WTC11 (cell line): ENCODE measurements around the gene TRIP13.

ENCODE experiments used
- ATF3 ChIP-seq: sonication (generic); formaldehyde crosslinking; conservative IDR thresholded peaks from 2 replicates; pipeline ENCODE4 v1.8.1; 2022; ENCODE audit warnings: mild to moderate bottlenecking, missing genetic modification reagents
- CTCF ChIP-seq: fragments of 200-600 bp; IDR thresholded peaks from 2 replicates; pipeline ENCODE4 v1.8.0; 2022; ENCODE audit warnings: antibody characterized with exemption
- NFE2L1 ChIP-seq: sonication (generic); formaldehyde crosslinking; IDR thresholded peaks from 2 replicates; pipeline ENCODE4 v1.8.1; 2023; ENCODE audit warnings: missing genetic modification reagents
- NFYB ChIP-seq: sonication (generic); formaldehyde crosslinking; conservative IDR thresholded peaks from 2 replicates; pipeline ENCODE4 v1.8.0; 2022; ENCODE audit warnings: low read depth, missing genetic modification reagents
- USF2 ChIP-seq: sonication (generic); formaldehyde crosslinking; IDR thresholded peaks from 2 replicates; pipeline ENCODE4 v1.8.1; 2023; ENCODE audit warnings: mild to moderate bottlenecking, missing genetic modification reagents, moderate library complexity
- ZBTB21 ChIP-seq: sonication (generic); formaldehyde crosslinking; IDR thresholded peaks from 2 replicates; pipeline ENCODE4 v1.8.1; 2023; ENCODE audit warnings: mild to moderate bottlenecking, missing genetic modification reagents, borderline replicate concordance

GRCh38 chr5:922436-923280 lies 30.0 kb downstream of the TRIP13 start:
- no peak for TF ChIP-seq ATF3 (CRISPR knock-in tag)
- no peak for TF ChIP-seq NFYB (CRISPR knock-in tag)
- no peak for TF ChIP-seq USF2 (CRISPR knock-in tag)
- no peak for TF ChIP-seq CTCF
- no peak for TF ChIP-seq NFE2L1
- no peak for TF ChIP-seq ZBTB21 (CRISPR knock-in tag)
